Endothelial cell of umbilical vein (primary cell): ENCODE measurements around the gene RXFP3. TPM values are rescaled to one million over a fixed set of nuclear protein-coding genes. Genes with fewer than 3 reads are reported as not detected.

Experiments
- BruUV-seq: library from RNA; stranded (reverse); fragments of 400-500 nt; replicated peaks from 2 replicates; lab custom pipeline; 2021; lab: Mats Ljungman, UMichigan
- CTCF ChIA-PET: fragments of 300-600, 350-600 bp; sonication (Branson Sonifier 250); formaldehyde crosslinking; loops from one replicate; lab custom pipeline; 2021; ENCODE audit warnings: antibody characterized with exemption, inconsistent platforms; lab: Charles Lee
- POLR2A ChIA-PET: fragments of 300-600, 350-600 bp; sonication (Branson Sonifier 250); formaldehyde crosslinking; loops from one replicate; lab custom pipeline; 2021; ENCODE audit warnings: antibody characterized with exemption, inconsistent platforms; lab: Charles Lee
- DNase-seq: peaks from one replicate; pipeline ENCODE4 v3.0.0-alpha.2; 2011; ENCODE audit warnings: low read depth, low spot score
- FAIRE-seq: peaks from 2 replicates; lab custom pipeline; 2011; peaks lifted over from hg19 to GRCh38; lab: Jason Lieb, UNC
- H2AFZ ChIP-seq: 2 replicates; pipeline ENCODE4 v1.6.0; 2012; ENCODE audit warnings: low read depth, low read length, control low read depth, inconsistent platforms
- H3K27ac ChIP-seq: 2 replicates; pipeline ENCODE4 v1.5.1; 2011; ENCODE audit warnings: low read depth, mild to moderate bottlenecking, control low read depth, low read length, moderate library complexity; ENCODE audit not compliant: insufficient read depth
- H3K27me3 ChIP-seq, 2 experiments: 2 replicates each; pipeline versions ENCODE4 v1.6.0 to v1.6.1; 2011; ENCODE audit warnings: low read length in 2 of 2, mixed read lengths in 1 of 2; ENCODE audit not compliant: control insufficient read depth in 2 of 2, insufficient read depth in 2 of 2
- H3K36me3 ChIP-seq, 2 experiments: 2 replicates in 1 of 2; 3 replicates in 1 of 2; pipeline ENCODE4 v1.5.1; 2011; ENCODE audit warnings: low read length in 2 of 2, mild to moderate bottlenecking in 1 of 2, moderate library complexity in 1 of 2; ENCODE audit not compliant: control insufficient read depth in 2 of 2, insufficient read depth in 2 of 2; ENCODE audit errors: extremely low read depth in 1 of 2
- H3K4me1 ChIP-seq: 3 replicates; pipeline ENCODE4 v1.5.1; 2011; ENCODE audit warnings: mild to moderate bottlenecking, low read length; ENCODE audit not compliant: control insufficient read depth, insufficient read depth; ENCODE audit errors: extremely low read depth
- H3K4me2 ChIP-seq: 2 replicates; pipeline ENCODE4 v1.6.1; 2011; ENCODE audit warnings: low read length, control low read depth, mixed read lengths; ENCODE audit not compliant: insufficient read depth
- H3K4me3 ChIP-seq, 3 experiments: fragments of 200-600 bp in 1 of 3; sonication (generic), shearing (Covaris generic) in 1 of 3; replicated peaks in 1 of 3; 2 replicates each; pipeline ENCODE4 v1.5.1; 2011 to 2016; ENCODE audit warnings: control low read depth in 3 of 3, low read length in 3 of 3, mild to moderate bottlenecking in 2 of 3, inconsistent platforms in 1 of 3, low read depth in 1 of 3, moderate library complexity in 1 of 3; ENCODE audit not compliant: insufficient read depth in 1 of 3
- H3K79me2 ChIP-seq: 2 replicates; pipeline ENCODE4 v1.6.0; 2012; ENCODE audit warnings: low read length, inconsistent platforms; ENCODE audit not compliant: control insufficient read depth, insufficient read depth
- H3K9ac ChIP-seq: replicated peaks from 2 replicates; pipeline ENCODE3; 2011; ENCODE audit warnings: low read length, control low read depth; ENCODE audit not compliant: insufficient read depth; ENCODE audit errors: extremely low read depth
- H3K9me1 ChIP-seq: replicated peaks from 3 replicates; pipeline ENCODE4 v1.6.0; 2011; ENCODE audit warnings: mild to moderate bottlenecking, low read length; ENCODE audit not compliant: control insufficient read depth, insufficient read depth; ENCODE audit errors: extremely low read depth
- H3K9me3 ChIP-seq: replicated peaks from 2 replicates; pipeline ENCODE4 v1.5.1; 2012; ENCODE audit warnings: low read length, inconsistent platforms; ENCODE audit not compliant: control insufficient read depth, insufficient read depth
- H4K20me1 ChIP-seq: replicated peaks from 2 replicates; pipeline ENCODE3; 2011; ENCODE audit warnings: mild to moderate bottlenecking, low read length; ENCODE audit not compliant: control insufficient read depth, insufficient read depth; ENCODE audit errors: extremely low read depth
- FOS ChIP-seq: IDR thresholded peaks from 2 replicates; pipeline ENCODE4 v1.6.1; 2011; ENCODE audit warnings: mild to moderate bottlenecking, low read length, moderate library complexity, borderline replicate concordance; ENCODE audit not compliant: insufficient read depth
- dilution Hi-C: fragments of 300-500 bp; cut with MboI; formaldehyde crosslinking; loops from one replicate; pipeline ENCODE4 v1.15.0; 2019; ENCODE audit warnings: low sequenced_read_pairs; ENCODE audit not compliant: extremely low pct_ligation_motif_present
- intact Hi-C: fragments of 100-400 bp; cut with micrococcal nuclease; formaldehyde crosslinking; loops from one replicate; pipeline ENCODE4 v1.10.0; 2022
- polyA plus RNA-seq, 4 experiments: library from polyadenylated mRNA; depleted of rRNA in 3 of 4; stranded (reverse) in 3 of 4; unstranded in 1 of 4; fragments of >200 nt; gene quantifications; 2 replicates each; pipeline versions ENCODE4 v1.2.1 to v1.2.3, GENCODE V29; 2011 to 2012; ENCODE audit warnings: missing spikeins in 1 of 4
- small RNA-seq: library from RNA; depleted of rRNA; stranded (forward); fragments of <200 nt; gene quantifications from one replicate; pipeline ENCODE3, GENCODE V24; 2012; ENCODE audit warnings: low replicate concordance, low read depth; ENCODE audit not compliant: insufficient read depth, insufficient read length
- total RNA-seq: library from RNA; stranded (reverse); gene quantifications from 2 replicates; pipeline ENCODE4 v1.2.3, GENCODE V29; 2021
- TF ChIP-seq, protein P1 (sequence below): IDR thresholded peaks from 2 replicates; pipeline ENCODE4 v1.6.1; 2011; ENCODE audit not compliant: insufficient read depth, insufficient read length

The RXFP3 gene
- total and polyA plus RNA-seq, 2 donors (not counting 3 experiments of a cell fraction or from before 2014, with no cell fraction given), result not detected

GRCh38 chr5:33985447-33985846, 49.3 kb downstream of the RXFP3 start:
- H3K9ac ChIP-seq, result no peak overlapping the region
- no peaks in the 10 kb centered on the region for H3K9me3 ChIP-seq
- dilution Hi-C loops, result no loop called here
- ChIA-PET CTCF (no interaction called here), POLR2A (no interaction called here)
- DNase-seq (no peak), FAIRE-seq (no peak)
- H3K27me3 ChIP-seq, result no peaks in the 10 kb centered on the region
- peaks cover 0 to 6% of the 10 kb centered on the region in 2 experiments for H3K36me3 ChIP-seq
- H3K4me2 ChIP-seq, result no peak overlapping the region
- H2AFZ ChIP-seq, result no peak overlapping the region
- no peaks in the 10 kb centered on the region for H3K4me1 ChIP-seq
- BruUV-seq, result no TSS peak
- no peaks in the 10 kb centered on the region for H3K79me2 ChIP-seq
- TF ChIP-seq FOS, result no peak
- TF ChIP-seq, protein P1, sequence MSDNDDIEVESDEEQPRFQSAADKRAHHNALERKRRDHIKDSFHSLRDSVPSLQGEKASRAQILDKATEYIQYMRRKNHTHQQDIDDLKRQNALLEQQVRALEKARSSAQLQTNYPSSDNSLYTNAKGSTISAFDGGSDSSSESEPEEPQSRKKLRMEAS, result peak; percentile 4
- no peaks in the 10 kb centered on the region for H4K20me1 ChIP-seq
- H3K9me1 ChIP-seq, result no peaks in the 10 kb centered on the region
- no peak overlapping the region for H3K4me3 ChIP-seq
- no peak overlapping the region for H3K27ac ChIP-seq
- intact Hi-C loops, result no loop called here

Small RNA genes lying within 50 kb of the gene (small RNA-seq; reads per million reads assigned to genes)
- not detected for gene RNU6-923P

Other genes starting within 250 kb of the RXFP3 start
- 0.88 TPM in 1 of 2 replicates, not detected in the other for gene ADAMTS12, start 44.4 kb upstream of the RXFP3 start, total RNA-seq
- not detected in 2 replicates for gene ADAMTS12, start 44.4 kb upstream of the RXFP3 start, polyA plus RNA-seq
- not detected in 2 replicates for gene SLC45A2, start 48.3 kb downstream of the RXFP3 start, total RNA-seq
- gene SLC45A2, start 48.3 kb downstream of the RXFP3 start, polyA plus RNA-seq, result not detected in 2 replicates
- gene AMACR, start 71.7 kb downstream of the RXFP3 start, total RNA-seq, result 8.3 and 8.7 TPM in 2 replicates
- gene AMACR, start 71.7 kb downstream of the RXFP3 start, polyA plus RNA-seq, result 6.7 and 7.1 TPM in 2 replicates
- gene C1QTNF3, start 106.8 kb downstream of the RXFP3 start, total RNA-seq, result 1.6 and 2.0 TPM in 2 replicates
- 1.3 and 1.6 TPM in 2 replicates for gene C1QTNF3, start 106.8 kb downstream of the RXFP3 start, polyA plus RNA-seq